Colon (tissue), 2 donors: ENCODE results near the gene ABI1.
"Not testable (repeated sequence)": the region's sequence is repeated elsewhere in the genome, so short reads cannot be mapped to it uniquely, and the experiment has no call there.

Experiments
- FAIRE-seq: peaks from 2 replicates; lab custom pipeline; 2012; peaks lifted over from hg19 to GRCh38; lab: Jason Lieb, UNC
- donor health status: control.
- donor health status: control.

The ABI1 gene

GRCh38 chr10:26860443-26861204, at the start of gene ABI1:
Gene ABI1, minus strand, starts transcription at chr10:26860958. Its CDS starts 95 bp downstream, at chr10:26860863.
- peak; percentile 47 for FAIRE-seq

- FAIRE-seq, result no peak
Observed at GRCh38 chr10:26909753-26910152, 49.0 kb upstream of the ABI1 start.

- FAIRE-seq, result not testable (repeated sequence)
Observed at GRCh38 chr10:26905253-26905781, 44.6 kb upstream of the ABI1 start.

GRCh38 chr10:26903431-26904217, 42.9 kb upstream of the ABI1 start:
- FAIRE-seq, result no peak

DNA sequence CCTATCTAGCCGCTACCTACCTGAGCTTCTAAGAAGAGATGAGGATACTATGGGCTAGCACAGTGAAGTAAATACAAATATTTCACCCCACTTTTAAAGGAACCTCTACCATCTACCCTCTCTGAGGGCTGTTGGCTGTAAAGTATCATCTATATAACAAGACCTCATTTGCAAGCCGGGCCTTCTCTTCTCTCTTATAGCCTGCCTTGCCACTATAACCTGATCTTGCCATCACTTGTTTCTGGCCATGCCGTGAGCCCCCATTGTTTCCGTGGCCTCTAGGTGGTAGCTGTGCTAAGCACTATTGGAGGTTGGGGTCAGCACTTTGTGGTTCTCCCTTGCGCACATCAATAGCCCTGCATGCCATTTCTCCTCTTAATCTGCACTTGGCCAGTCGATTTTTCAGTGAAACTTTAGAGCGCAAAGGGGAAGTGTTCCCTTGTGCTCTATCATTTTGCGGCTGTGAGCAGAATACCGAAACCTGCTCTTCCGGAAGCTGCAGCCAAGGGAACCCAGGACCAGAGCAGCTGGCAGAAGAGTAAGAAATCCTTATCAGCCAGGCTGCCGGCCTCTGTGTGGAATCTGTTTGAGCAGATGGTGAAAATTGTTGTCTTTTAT, 31.7 kb upstream of the ABI1 start:
- FAIRE-seq, result not testable (repeated sequence)

DNA sequence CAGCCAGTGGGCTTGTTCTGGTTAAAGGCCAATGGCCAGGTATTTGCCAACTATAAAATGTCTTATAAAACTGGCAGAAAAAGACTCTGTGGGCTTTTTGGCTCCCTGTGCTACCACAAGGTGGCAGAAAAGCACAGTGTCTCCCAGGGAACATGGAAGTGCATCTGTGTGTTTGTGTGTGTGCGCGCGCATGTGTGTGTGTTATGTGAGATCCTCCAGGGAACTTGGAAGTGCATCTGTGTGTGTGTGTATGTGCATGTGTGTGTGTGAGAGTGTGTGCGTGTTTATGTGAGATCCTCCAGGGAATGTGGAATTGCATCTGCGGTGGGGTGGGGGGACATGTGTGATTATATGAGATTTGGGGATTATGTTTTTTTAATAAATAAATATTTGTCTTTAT, 30.2 kb upstream of the ABI1 start:
- no peak for FAIRE-seq

DNA sequence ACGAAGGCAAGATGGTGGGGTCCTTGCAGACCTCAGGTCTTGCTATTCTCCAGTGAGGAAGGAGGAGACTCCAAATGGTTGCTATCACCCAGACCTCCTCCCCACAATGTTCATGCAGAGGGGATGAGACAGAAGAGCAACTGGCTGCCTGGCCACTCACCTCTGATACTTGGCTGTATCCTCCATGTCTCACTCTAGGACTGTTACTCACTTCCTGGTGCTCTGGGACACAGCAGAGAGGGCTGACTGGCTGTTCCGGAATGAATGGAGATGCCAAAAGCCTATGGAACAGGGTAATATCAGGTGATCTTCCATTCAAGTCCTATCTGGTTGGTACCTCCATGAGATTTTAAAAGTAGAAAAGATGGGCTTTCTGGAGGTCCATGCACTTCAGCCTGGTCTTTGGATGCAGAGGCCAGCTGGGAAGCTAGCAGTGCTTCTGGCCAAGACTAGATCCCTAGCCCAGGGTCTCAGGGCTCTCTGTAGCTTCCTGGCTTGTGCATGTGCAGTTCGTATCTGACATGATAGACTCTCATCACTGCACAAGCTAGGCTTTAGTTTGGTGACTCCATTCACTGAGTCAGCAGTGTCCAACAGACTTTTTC, 27.0 kb upstream of the ABI1 start:
- FAIRE-seq, result no peak

DNA sequence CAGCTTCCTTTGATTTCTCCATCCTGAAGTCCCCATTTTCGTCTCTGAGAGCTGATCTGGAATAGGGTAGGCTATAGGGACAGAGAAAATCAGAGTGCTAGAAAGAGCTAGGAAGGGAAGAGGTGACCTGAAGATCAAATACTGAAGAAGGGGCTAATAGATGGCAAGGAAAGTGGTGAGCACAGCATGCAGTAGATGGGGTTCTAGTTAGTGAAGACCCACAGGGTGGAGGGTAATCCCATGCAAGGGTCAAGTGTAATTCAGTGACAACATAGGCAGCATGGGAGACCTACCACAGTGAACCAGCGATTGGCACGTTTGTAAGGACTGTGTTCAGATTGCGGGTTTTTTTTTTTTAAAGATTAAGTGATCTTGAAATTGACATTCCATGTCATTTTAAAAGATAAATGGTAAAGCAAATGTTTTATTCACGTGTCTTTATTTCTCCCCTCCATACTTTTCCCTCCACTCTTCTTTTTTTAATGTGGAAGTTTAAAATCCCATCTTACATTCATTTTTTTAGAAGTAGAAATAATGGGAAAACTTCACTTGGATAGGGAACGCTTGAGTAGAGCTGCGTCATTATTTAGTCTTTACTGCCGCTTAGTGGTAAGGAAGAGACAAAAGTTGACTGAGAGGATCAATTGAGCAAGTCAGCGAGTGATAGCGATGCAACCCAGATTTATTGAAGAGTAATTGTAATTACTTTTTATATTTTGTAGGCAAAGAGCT, 21.0 kb upstream of the ABI1 start:
- no peak for FAIRE-seq

DNA sequence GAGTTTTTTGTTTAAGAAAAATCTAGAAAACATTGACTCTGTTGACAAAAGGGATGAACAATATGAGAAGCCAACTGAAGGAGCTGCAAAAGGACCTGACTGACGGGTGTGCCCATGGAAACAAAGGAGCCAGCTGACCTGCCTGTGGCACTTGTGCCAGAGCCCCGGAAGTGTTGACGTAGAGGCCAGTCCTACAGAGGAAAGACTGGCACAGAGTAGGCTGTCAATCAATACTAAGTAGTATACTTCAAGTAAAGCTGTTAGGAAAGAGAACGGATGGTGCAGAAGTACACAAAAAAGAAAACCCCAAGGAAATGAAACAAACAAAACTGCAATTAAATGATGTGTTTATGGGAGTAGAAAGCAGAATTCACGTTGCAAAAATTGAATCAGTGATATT, 19.0 kb upstream of the ABI1 start:
- FAIRE-seq, result no peak

DNA sequence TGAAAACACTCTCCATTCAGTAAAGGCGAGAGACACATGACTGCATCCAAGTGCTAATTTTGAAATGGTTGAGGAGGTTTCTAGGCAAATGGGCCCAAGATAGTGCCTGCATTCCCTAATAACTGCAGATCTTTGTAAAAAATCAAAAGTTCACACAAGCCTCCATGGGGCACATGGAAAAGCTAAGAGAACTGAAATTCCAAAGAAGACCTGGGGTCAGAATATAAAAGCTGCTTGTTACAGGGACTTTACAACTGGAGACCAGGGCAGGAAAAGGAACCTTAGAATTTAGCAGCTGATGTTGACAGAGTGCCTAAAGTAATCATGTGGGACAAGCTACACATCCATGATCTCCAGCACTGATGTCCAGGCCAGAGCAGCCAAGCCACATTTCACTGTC, 10.0 kb upstream of the ABI1 start:
- no peak for FAIRE-seq

DNA sequence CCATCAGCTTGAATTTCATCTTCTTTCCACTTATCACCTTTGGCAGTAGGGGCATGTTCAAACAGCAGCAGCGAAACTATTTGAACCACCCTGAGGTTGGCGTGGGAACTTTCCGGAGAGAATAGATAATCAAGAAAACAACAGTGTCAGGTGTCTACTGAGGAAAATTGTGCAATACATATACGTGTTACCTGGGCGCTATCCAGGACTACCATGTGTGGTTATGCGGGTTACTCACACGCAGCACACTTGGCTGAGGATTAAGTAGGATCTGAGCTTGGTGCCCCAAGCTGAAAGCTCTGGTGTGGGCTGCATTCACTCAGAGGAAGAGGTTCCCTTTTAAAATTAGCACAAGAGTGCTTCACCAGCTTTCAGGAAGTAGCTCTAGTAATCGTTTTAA, 8.8 kb upstream of the ABI1 start:
- FAIRE-seq, result no peak

GRCh38 chr10:26863351-26864076, 2.8 kb upstream of the ABI1 start:
- FAIRE-seq, result no peak

GRCh38 chr10:26861205-26861998, 644 bp upstream of the ABI1 start:
- FAIRE-seq, result no peak

GRCh38 chr10:26860102-26860442, 686 bp downstream of the ABI1 start:
- FAIRE-seq, result no peak

GRCh38 chr10:26859241-26860101, 1.3 kb downstream of the ABI1 start:
- FAIRE-seq, result no peak

GRCh38 chr10:26858707-26859034, 2.1 kb downstream of the ABI1 start:
- FAIRE-seq, result no peak

DNA sequence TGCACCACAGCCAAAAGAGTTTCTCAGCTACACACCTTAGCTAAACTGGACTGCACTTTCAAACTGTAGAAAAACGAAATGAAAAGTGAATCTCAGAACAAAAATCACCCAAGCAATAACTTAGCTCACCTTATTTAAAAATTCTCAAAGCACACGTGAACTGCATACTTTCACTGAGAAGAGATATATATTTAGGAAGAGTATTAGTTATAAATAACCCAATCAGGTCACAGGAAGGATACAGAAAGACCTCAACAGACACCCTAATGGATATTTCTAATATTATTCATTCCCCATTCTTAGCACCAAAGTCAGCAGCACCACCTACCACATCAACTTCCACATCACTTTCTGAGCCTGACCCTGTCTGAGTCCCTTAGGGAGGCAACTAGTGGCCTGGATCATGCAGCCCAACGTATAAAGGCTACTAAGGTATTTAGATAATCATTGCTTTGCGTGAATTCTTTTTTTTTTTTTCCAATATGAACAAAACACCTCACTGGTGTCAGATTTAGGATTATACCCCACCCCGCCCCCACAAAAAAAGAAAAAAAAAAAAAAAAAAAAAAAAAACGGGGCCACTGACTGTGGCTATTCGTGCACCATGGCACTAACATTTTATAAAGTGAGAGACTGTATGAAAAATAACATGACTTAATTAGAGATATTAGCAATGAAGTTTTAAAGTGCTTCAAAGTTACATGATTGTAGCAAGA, 2.6 kb downstream of the ABI1 start:
- no peak for FAIRE-seq

- not testable (repeated sequence) for FAIRE-seq
Observed at GRCh38 chr10:26857553-26857952, 3.2 kb downstream of the ABI1 start.

- FAIRE-seq, result no peak
Observed at GRCh38 chr10:26855186-26855585, 5.6 kb downstream of the ABI1 start.
